Parathyroid adenoma (tissue), 2 donors: ENCODE measurements around the gene CPEB2.
A peak's percentile ranks its signal among the peaks of the same experiment; 100 is the strongest.

Experiments used
- H2AFZ ChIP-seq: fragments of 300-600 bp; sonication (generic); one replicate; pipeline ENCODE4 v1.7.0; 2017; ENCODE audit warnings: antibody characterized with exemption, mild to moderate bottlenecking
- H3K27ac ChIP-seq: fragments of 300-600 bp; sonication (generic); one replicate; pipeline ENCODE4 v1.7.0; 2017
- H3K27me3 ChIP-seq: fragments of 300-600 bp; sonication (generic); one replicate; pipeline ENCODE4 v1.7.0; 2017; ENCODE audit warnings: low read length; ENCODE audit not compliant: control insufficient read depth, insufficient read depth
- H3K36me3 ChIP-seq: fragments of 300-600 bp; sonication (generic); one replicate; pipeline ENCODE4 v1.7.0; 2017; ENCODE audit warnings: low read length; ENCODE audit not compliant: control insufficient read depth, insufficient read depth
- H3K4me1 ChIP-seq: fragments of 300-600 bp; sonication (generic); one replicate; pipeline ENCODE4 v1.7.0; 2017; ENCODE audit warnings: control low read depth
- H3K4me2 ChIP-seq: fragments of 300-600 bp; sonication (generic); one replicate; pipeline ENCODE4 v1.7.0; 2017; ENCODE audit warnings: low read length
- H3K4me3 ChIP-seq: fragments of 300-600 bp; sonication (generic); one replicate; pipeline ENCODE4 v1.7.0; 2017; ENCODE audit warnings: low read depth, low read length
- H3K79me2 ChIP-seq: fragments of 300-600 bp; sonication (generic); one replicate; pipeline ENCODE4 v1.7.0; 2017; ENCODE audit warnings: control low read depth
- H3K9ac ChIP-seq: fragments of 300-600 bp; sonication (generic); one replicate; pipeline ENCODE4 v1.7.0; 2017; ENCODE audit warnings: mild to moderate bottlenecking
- H3K9me3 ChIP-seq: fragments of 300-600 bp; sonication (generic); one replicate; pipeline ENCODE4 v1.7.0; 2017; ENCODE audit warnings: low read length; ENCODE audit not compliant: control insufficient read depth
- CTCF ChIP-seq: fragments of 300-600 bp; sonication (generic); IDR thresholded peaks from one replicate; pipeline ENCODE4 v1.7.0; 2017; ENCODE audit warnings: antibody characterized with exemption, mild to moderate bottlenecking
- donor health status: primary hyperparathyroidism.

Gene CPEB2

DNA sequence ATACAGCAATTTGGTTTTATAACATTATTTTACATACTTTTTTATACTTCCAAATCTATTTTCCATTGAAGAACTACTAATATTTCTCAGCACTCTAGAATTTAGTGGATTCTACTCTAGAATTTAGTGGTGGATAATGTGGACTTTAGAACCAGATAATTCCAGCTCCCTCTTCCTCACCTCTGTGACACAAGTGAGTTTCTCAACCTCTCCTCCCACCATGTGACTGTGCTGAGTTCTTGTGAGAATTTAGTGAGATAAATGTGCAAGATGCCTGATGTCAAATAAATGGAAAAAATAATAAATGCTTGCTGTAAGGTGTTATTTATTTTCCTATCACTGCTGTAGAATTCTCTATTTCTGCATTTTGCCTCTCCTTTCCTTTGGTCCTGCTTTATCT is 107.3 kb downstream of the CPEB2 start:
- Histone ChIP-seq H3K9ac (no peak overlapping the region), H3K27ac (no peak overlapping the region), H3K4me2 (no peak overlapping the region), H3K4me3 (no peak overlapping the region), H3K4me1 (no peaks in the 10 kb centered on the region), H3K36me3 (no peaks in the 10 kb centered on the region), H2AFZ (no peak overlapping the region), H3K79me2 (peaks cover 5% of the 10 kb centered on the region), H3K9me3 (no peaks in the 10 kb centered on the region), H3K27me3 (no peaks in the 10 kb centered on the region)
- TF ChIP-seq CTCF = no peak

DNA sequence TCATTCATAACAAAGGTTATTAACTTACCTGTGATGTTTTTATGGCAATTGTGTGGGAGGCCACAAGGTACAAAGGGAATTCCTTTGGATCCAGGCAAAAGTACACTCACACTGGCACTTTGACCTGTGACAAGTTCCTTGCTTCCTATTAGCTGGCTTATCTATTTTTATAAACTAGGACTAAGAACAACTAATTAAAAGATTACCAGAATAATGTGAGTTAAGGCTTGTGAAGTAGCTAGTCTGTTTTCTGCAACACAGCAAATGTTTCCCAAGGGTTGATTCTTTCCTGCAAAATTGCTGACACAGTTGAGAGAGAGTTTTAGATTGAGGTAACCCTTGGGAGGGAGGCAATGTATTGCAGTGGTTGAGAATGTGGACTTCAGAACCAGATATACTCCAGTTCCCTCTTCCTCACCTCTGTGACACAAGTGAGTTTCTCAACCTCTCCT is 107.9 kb downstream of the CPEB2 start:
- Histone ChIP-seq H3K9ac (no peak overlapping the region), H3K27ac (no peak overlapping the region), H3K4me2 (no peak overlapping the region), H2AFZ (no peak overlapping the region), H3K79me2 (peaks cover 5% of the 10 kb centered on the region), H3K9me3 (no peaks in the 10 kb centered on the region), H3K4me3 (no peak overlapping the region), H3K4me1 (no peaks in the 10 kb centered on the region), H3K36me3 (no peaks in the 10 kb centered on the region), H3K27me3 (no peaks in the 10 kb centered on the region)
- TF ChIP-seq CTCF = no peak

GRCh38 chr4:15116509-15117079 is 114.3 kb downstream of the CPEB2 start:
- Histone ChIP-seq H3K9ac (no peak overlapping the region), H3K9me3 (no peaks in the 10 kb centered on the region), H2AFZ (no peak overlapping the region), H3K79me2 (peaks cover 15% of the 10 kb centered on the region), H3K36me3 (no peaks in the 10 kb centered on the region), H3K27ac (no peak overlapping the region), H3K4me1 (no peaks in the 10 kb centered on the region), H3K27me3 (no peaks in the 10 kb centered on the region), H3K4me2 (no peak overlapping the region), H3K4me3 (no peak overlapping the region)
- TF ChIP-seq CTCF = no peak

- no peaks in the 10 kb centered on the region for H3K27me3 ChIP-seq
- no peak overlapping the region for H2AFZ ChIP-seq
- TF ChIP-seq CTCF = no peak
- no peaks in the 10 kb centered on the region for H3K36me3 ChIP-seq
- no peak overlapping the region for H3K9ac ChIP-seq
- H3K79me2 ChIP-seq = peaks cover 20% of the 10 kb centered on the region
- no peaks in the 10 kb centered on the region for H3K9me3 ChIP-seq
- H3K4me2 ChIP-seq = no peak overlapping the region
- H3K4me1 ChIP-seq = no peaks in the 10 kb centered on the region
- H3K27ac ChIP-seq = no peak overlapping the region
- no peak overlapping the region for H3K4me3 ChIP-seq
Measured at GRCh38 chr4:15117270-15117946, 115.1 kb downstream of the CPEB2 start.

DNA sequence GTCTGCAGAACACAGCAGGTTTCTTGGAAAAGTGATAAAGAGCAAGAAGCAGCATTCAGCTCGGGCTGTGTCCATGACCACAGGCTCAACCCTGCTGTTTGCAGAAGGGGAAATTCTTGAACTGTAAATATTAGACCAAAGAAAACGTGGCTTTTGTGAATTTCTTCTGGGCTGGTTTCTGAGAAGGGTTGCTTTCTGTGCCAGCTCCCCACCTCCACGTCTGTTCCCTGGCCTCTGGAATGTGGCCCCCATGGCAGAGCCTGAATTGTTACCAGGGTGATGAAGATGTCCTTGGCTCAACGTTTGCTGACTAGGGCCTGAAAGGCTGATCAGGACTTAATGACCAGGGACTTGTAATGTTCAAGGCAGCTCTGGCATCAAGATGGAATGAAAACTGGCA is 116.0 kb downstream of the CPEB2 start:
- peak overlapping the region; percentile 15 for H3K27ac ChIP-seq
- TF ChIP-seq CTCF = no peak

More for the DNA sequence above, 116.0 kb downstream of the CPEB2 start:
- Histone ChIP-seq H3K9ac (no peak overlapping the region), H3K27me3 (no peaks in the 10 kb centered on the region), H3K4me1 (no peaks in the 10 kb centered on the region), H3K36me3 (no peaks in the 10 kb centered on the region), H2AFZ (no peak overlapping the region), H3K9me3 (no peaks in the 10 kb centered on the region), H3K79me2 (peaks cover 22% of the 10 kb centered on the region), H3K4me2 (no peak overlapping the region), H3K4me3 (no peak overlapping the region)
